WTC11 (cell line): ENCODE data around the gene TAL1. TPM values are rescaled to one million over a fixed set of nuclear protein-coding genes. Genes with fewer than 3 reads are reported as not detected.

Experiments
- ATAC-seq: fragments of 200-7000 bp; cut with Tn5 transposase; 2 replicates; pipeline ENCODE4 v1.10.0; 2021; ENCODE audit warnings: mild to moderate bottlenecking, moderate library complexity
- CTCF ChIA-PET: fragments of 300-600 bp; sonication (Branson Sonifier 250); formaldehyde crosslinking; loops from one replicate; lab custom pipeline; 2021; ENCODE audit warnings: antibody characterized with exemption; lab: Charles Lee
- POLR2A ChIA-PET: fragments of 350-600 bp; sonication (Branson Sonifier 250); formaldehyde crosslinking; loops from one replicate; lab custom pipeline; 2021; ENCODE audit warnings: antibody characterized with exemption; lab: Charles Lee
- DNase-seq: peaks from one replicate; pipeline ENCODE4 v3.0.0; 2021; ENCODE audit warnings: low spot score
- H3K27ac Mint-ChIP-seq: 2 replicates; pipeline ENCODE4 v1.8.0; 2021; ENCODE audit warnings: mixed read lengths
- H3K27me3 Mint-ChIP-seq: 2 replicates; pipeline ENCODE4 v1.8.0; 2021; ENCODE audit warnings: low read depth, mild to moderate bottlenecking, moderate library complexity, mixed read lengths
- H3K36me3 Mint-ChIP-seq: 2 replicates; pipeline ENCODE4 v1.8.0; 2021; ENCODE audit warnings: mixed read lengths
- H3K4me1 Mint-ChIP-seq: 2 replicates; pipeline ENCODE4 v1.8.0; 2022; ENCODE audit warnings: mixed read lengths
- H3K4me3 Mint-ChIP-seq: 2 replicates; pipeline ENCODE4 v1.8.0; 2021; ENCODE audit warnings: mild to moderate bottlenecking, moderate library complexity, mixed read lengths
- H3K9me3 Mint-ChIP-seq: 2 replicates; pipeline ENCODE4 v1.8.0; 2021; ENCODE audit warnings: mixed read lengths
- ARID4B ChIP-seq: sonication (generic); formaldehyde crosslinking; IDR thresholded peaks from 2 replicates; pipeline ENCODE4 v1.8.0; 2023; ENCODE audit warnings: missing genetic modification reagents, mild to moderate bottlenecking, borderline replicate concordance
- CREM ChIP-seq: sonication (generic); formaldehyde crosslinking; IDR thresholded peaks from 2 replicates; pipeline ENCODE4 v1.8.1; 2022; ENCODE audit warnings: mild to moderate bottlenecking, missing genetic modification reagents, moderate library complexity
- ELF4 ChIP-seq: sonication (generic); formaldehyde crosslinking; IDR thresholded peaks from 2 replicates; pipeline ENCODE4 v1.8.1; 2022; ENCODE audit warnings: low read depth, mild to moderate bottlenecking, moderate library complexity, missing genetic modification reagents
- ETV6 ChIP-seq: sonication (generic); formaldehyde crosslinking; IDR thresholded peaks from 2 replicates; pipeline ENCODE4 v1.8.1; 2022; ENCODE audit warnings: mild to moderate bottlenecking, missing genetic modification reagents
- HMGXB4 ChIP-seq: sonication (generic); formaldehyde crosslinking; IDR thresholded peaks from 2 replicates; pipeline ENCODE4 v1.8.1; 2023; ENCODE audit warnings: mild to moderate bottlenecking, moderate library complexity, missing genetic modification reagents
- IRF2 ChIP-seq: sonication (generic); formaldehyde crosslinking; IDR thresholded peaks from 2 replicates; pipeline ENCODE4 v1.8.0; 2022; ENCODE audit warnings: low read depth, missing genetic modification reagents, borderline replicate concordance
- JAZF1 ChIP-seq: fragments of 250-450 bp; sonication (Bioruptor Pico); IDR thresholded peaks from 2 replicates; pipeline ENCODE4 v1.9.0; 2021; ENCODE audit warnings: moderate library complexity, mild to moderate bottlenecking, inconsistent platforms
- NFYB ChIP-seq: sonication (generic); formaldehyde crosslinking; conservative IDR thresholded peaks from 2 replicates; pipeline ENCODE4 v1.8.0; 2022; ENCODE audit warnings: low read depth, missing genetic modification reagents
- NR2C2 ChIP-seq: sonication (generic); formaldehyde crosslinking; IDR thresholded peaks from 2 replicates; pipeline ENCODE4 v1.8.0; 2022; ENCODE audit warnings: mild to moderate bottlenecking, missing genetic modification reagents
- PRRX2 ChIP-seq: fragments of 250-450 bp; sonication (Bioruptor Pico); IDR thresholded peaks from 2 replicates; pipeline ENCODE4 v1.8.0; 2021; ENCODE audit warnings: mild to moderate bottlenecking
- RELA ChIP-seq: sonication (generic); formaldehyde crosslinking; IDR thresholded peaks from 2 replicates; pipeline ENCODE4 v1.8.1; 2022; ENCODE audit warnings: missing genetic modification reagents, mild to moderate bottlenecking, borderline replicate concordance
- SOX15 ChIP-seq: fragments of 250-450 bp; sonication (Bioruptor Pico); IDR thresholded peaks from 2 replicates; pipeline ENCODE4 v1.9.0; 2021; ENCODE audit warnings: mild to moderate bottlenecking
- TP53 ChIP-seq: sonication (generic); formaldehyde crosslinking; IDR thresholded peaks from 2 replicates; pipeline ENCODE4 v1.8.1; 2023; ENCODE audit warnings: mild to moderate bottlenecking, missing genetic modification reagents
- USF1 ChIP-seq: sonication (generic); formaldehyde crosslinking; IDR thresholded peaks from 2 replicates; pipeline ENCODE4 v1.8.0; 2022; ENCODE audit warnings: mild to moderate bottlenecking, missing genetic modification reagents
- USF2 ChIP-seq: sonication (generic); formaldehyde crosslinking; IDR thresholded peaks from 2 replicates; pipeline ENCODE4 v1.8.1; 2023; ENCODE audit warnings: mild to moderate bottlenecking, missing genetic modification reagents, moderate library complexity
- ZNF232 ChIP-seq: sonication (generic); formaldehyde crosslinking; IDR thresholded peaks from 2 replicates; pipeline ENCODE4 v1.8.0; 2022; ENCODE audit warnings: mild to moderate bottlenecking, missing genetic modification reagents
- ZNF263 ChIP-seq: sonication (generic); formaldehyde crosslinking; IDR thresholded peaks from 2 replicates; pipeline ENCODE4 v1.8.1; 2022; ENCODE audit warnings: low read depth, mild to moderate bottlenecking, moderate library complexity, missing genetic modification reagents
- ZNF425 ChIP-seq: fragments of 250-450 bp; sonication (Bioruptor Pico); conservative IDR thresholded peaks from 2 replicates; pipeline ENCODE4 v1.9.0; 2021; ENCODE audit warnings: mild to moderate bottlenecking
- ZNF671 ChIP-seq: fragments of 250-450 bp; sonication (Bioruptor Pico); IDR thresholded peaks from 2 replicates; pipeline ENCODE4 v1.8.0; 2021; ENCODE audit warnings: mild to moderate bottlenecking
- ZSCAN18 ChIP-seq: fragments of 250-450 bp; sonication (Bioruptor Pico); IDR thresholded peaks from 2 replicates; pipeline ENCODE4 v2.1.2; 2022; ENCODE audit warnings: mild to moderate bottlenecking, moderate library complexity
- total RNA-seq: library from RNA; stranded (reverse); gene quantifications from 3 replicates; pipeline ENCODE4 v1.2.3, GENCODE V29; 2021

TAL1 gene
- total RNA-seq, 1 experiment from 2014 or later = 0.63 TPM

- no peak overlapping the region for H3K27ac Mint-ChIP-seq
- DNase-seq (no peak), ATAC-seq (no peak)
- H3K4me3 Mint-ChIP-seq = no peak overlapping the region
- CTCF ChIA-PET = interaction anchor here (0.6 to 2.2 kb wide), 3 partner anchors 8 to 73 kb away, joined by 3 to 9 read pairs (median 6); no protein-coding TSS in a partner anchor
- no peaks in the 10 kb centered on the region for H3K4me1 Mint-ChIP-seq
- H3K27me3 Mint-ChIP-seq = no peaks in the 10 kb centered on the region
- H3K36me3 Mint-ChIP-seq = peaks cover 28% of the 10 kb centered on the region
- no peak for TF ChIP-seq RELA (CRISPR knock-in tag)
- no peak for TF ChIP-seq ZSCAN18
- TF ChIP-seq HMGXB4 (CRISPR knock-in tag) = no peak
- no peak for TF ChIP-seq TP53 (CRISPR knock-in tag)
- no peak for TF ChIP-seq JAZF1 (CRISPR knock-in tag)
- no peak for TF ChIP-seq ETV6
- POLR2A ChIA-PET = no interaction called here
- H3K9me3 Mint-ChIP-seq = no peaks in the 10 kb centered on the region
Observed at GRCh38 chr1:47252369-47252768, 20.3 kb upstream of the TAL1 start.

- H3K4me3 Mint-ChIP-seq = no peak overlapping the region
- POLR2A ChIA-PET = no interaction called here
- no peak for ATAC-seq
- H3K27me3 Mint-ChIP-seq = peaks cover 6% of the 10 kb centered on the region
- no peak overlapping the region for H3K27ac Mint-ChIP-seq
- peaks cover 17% of the 10 kb centered on the region for H3K36me3 Mint-ChIP-seq
- CTCF ChIA-PET = no interaction called here
- no peaks in the 10 kb centered on the region for H3K4me1 Mint-ChIP-seq
- no peak for DNase-seq
- TF ChIP-seq ZNF425 (CRISPR knock-in tag) = no peak
- no peak for TF ChIP-seq NR2C2 (CRISPR knock-in tag)
- H3K9me3 Mint-ChIP-seq = no peaks in the 10 kb centered on the region
Observed at GRCh38 chr1:47249755-47250154, 17.7 kb upstream of the TAL1 start.

- DNase-seq (no peak), ATAC-seq (no peak)
- H3K27ac Mint-ChIP-seq = no peak overlapping the region
- ChIA-PET CTCF (interaction anchor here (0.6 to 3.7 kb wide), 4 partner anchors 8 to 65 kb away, joined by 3 to 20 read pairs (median 6); no protein-coding TSS in a partner anchor), POLR2A (no interaction called here)
- H3K9me3 Mint-ChIP-seq = no peaks in the 10 kb centered on the region
- peaks cover 2% of the 10 kb centered on the region; the same call in 1 of the 2 replicates for H3K36me3 Mint-ChIP-seq
- H3K4me1 Mint-ChIP-seq = peaks cover 12% of the 10 kb centered on the region
- H3K4me3 Mint-ChIP-seq = no peak overlapping the region
- peaks cover 46% of the 10 kb centered on the region for H3K27me3 Mint-ChIP-seq
- TF ChIP-seq USF2 (CRISPR knock-in tag) (no peak), USF1 (CRISPR knock-in tag) (no peak), SOX15 (CRISPR knock-in tag) (no peak), ZNF263 (no peak), ELF4 (CRISPR knock-in tag) (no peak), NFYB (no peak), PRRX2 (CRISPR knock-in tag) (no peak), ZNF671 (CRISPR knock-in tag) (no peak), CREM (CRISPR knock-in tag) (no peak), ARID4B (CRISPR knock-in tag) (no peak), IRF2 (CRISPR knock-in tag) (no peak), ZNF232 (CRISPR knock-in tag) (no peak)
Observed at GRCh38 chr1:47244339-47244862, 12.4 kb upstream of the TAL1 start.
